ENCODE results near the gene BFAR.
"Not testable (repeated sequence)": the region's sequence is repeated elsewhere in the genome, so short reads cannot be mapped to it uniquely, and the experiment has no call there.

Gene BFAR

GRCh38 chr16:14627078-14627477 is 5.7 kb upstream of the BFAR start:
- TF ChIP-seq CTCF (conservative IDR thresholded peaks at IDR 0.05) (no peak), ZFX (IDR thresholded peaks at IDR 0.05) (no peak)
- H3K27ac ChIP-seq: no peak overlapping the region

DNA sequence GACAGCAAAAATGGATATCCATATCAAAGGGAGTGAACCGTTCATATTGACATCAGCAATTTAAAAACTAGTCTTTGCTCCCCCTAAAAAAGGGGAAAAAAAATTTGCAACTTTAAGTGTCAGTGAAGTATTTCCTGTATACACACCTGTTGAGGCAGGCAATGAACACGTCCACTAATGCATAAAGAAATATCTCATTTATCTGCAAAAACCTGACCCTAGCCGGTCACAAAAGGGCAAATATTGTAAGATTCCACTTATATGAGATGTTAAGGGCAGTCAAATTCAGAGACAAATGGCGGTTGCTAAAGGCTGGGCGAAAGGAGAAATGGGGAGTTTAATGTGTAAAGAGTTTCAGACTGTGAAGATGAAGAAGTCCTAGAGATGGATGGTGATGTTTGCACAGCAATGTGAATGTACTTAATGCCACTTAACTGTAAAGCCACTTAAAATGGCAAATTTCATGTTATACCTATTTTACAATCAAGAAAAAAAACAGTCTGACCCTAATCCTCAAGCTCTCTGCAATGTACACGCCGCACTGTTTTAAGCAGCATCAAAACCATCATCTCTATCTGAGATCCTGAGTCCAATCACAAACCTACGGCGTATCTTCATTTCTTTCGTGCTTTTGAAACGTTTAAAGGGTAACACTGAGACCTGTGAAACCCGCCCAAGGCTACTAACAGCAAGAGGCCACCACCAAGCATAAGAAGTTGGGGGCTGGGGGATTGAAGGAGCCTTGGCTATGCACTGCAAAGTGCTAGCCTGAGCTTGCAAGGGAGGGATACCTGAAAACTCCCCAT is 3.7 kb upstream of the BFAR start:
- TF ChIP-seq ZFX (IDR thresholded peaks at IDR 0.05): no peak
- TF ChIP-seq CTCF (conservative IDR thresholded peaks at IDR 0.05): no peak
- H3K27ac ChIP-seq: peak overlapping the region; percentile 92

- peak overlapping the region; percentile 92 for H3K27ac ChIP-seq
- TF ChIP-seq ZFX (IDR thresholded peaks at IDR 0.05) (no peak), CTCF (conservative IDR thresholded peaks at IDR 0.05) (no peak)
These were observed 3.2 kb upstream of the BFAR start for GRCh38 chr16:14629612-14629918.

GRCh38 chr16:14629919-14630619 is 2.7 kb upstream of the BFAR start, which contains the start of gene PARN:
PARN (minus strand) TSS chr16:14630260; CDS start chr16:14630125, 135 bp downstream.
- TF ChIP-seq CTCF (conservative IDR thresholded peaks at IDR 0.05) (no peak), ZFX (IDR thresholded peaks at IDR 0.05) (peak; percentile 93)
- peak within 1 kb of the TSS; percentile 92 for H3K27ac ChIP-seq

DNA sequence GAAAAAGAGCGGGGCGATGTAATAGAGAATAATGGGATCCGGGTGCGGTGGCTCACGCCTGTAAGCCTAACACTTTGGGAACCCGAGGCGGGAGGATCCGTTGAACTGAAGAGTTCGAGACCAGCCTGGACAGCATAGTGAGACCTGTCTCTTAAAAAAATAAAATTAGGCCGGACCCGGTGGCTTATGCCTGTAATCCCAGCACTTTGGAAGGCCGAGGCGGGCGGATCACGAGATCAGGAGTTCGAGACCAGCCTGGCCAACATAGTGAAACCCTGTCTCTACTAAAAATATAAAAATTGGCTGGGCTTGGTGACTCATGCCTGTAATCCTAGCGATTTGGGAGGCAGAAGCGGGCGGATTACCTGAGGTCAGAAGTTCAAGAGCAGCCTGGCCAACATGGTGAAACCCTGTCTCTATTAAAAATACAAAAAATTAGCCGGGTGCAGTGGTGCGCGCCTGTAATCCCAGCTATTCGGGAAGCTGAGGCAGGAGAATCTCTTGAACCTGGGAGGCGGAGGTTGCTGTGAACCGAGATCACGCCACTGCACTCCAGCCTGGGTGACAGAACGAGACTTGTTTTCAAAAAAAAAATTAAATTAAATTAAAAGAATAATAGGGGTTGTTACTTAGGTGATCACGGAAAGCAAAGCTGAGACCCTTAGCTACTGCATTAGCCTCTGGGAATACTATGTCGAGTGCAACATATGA is 2.0 kb upstream of the BFAR start:
- H3K27ac ChIP-seq: peak overlapping the region; percentile 92

DNA sequence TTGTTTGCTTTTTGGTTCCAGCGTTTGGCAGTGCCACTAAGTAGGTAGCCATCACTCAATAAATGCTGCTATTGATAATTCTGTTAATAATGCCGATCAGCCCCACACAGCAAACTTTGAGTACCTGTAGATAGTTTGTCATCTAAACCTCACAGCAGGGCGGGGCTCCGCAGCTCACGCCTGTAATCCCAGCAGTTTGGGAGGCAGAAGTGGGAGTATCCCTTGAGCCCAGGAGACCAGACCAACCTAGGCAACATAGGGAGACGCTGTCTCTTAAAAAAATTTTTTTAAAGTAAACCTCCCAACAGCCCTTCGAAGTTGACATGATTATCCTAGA is 1.6 kb downstream of the BFAR start:
- TF ChIP-seq CTCF (conservative IDR thresholded peaks at IDR 0.05) (no peak), ZFX (IDR thresholded peaks at IDR 0.05) (no peak)
- H3K27ac ChIP-seq: no peak overlapping the region; the same call in 1 of the 2 replicates

DNA sequence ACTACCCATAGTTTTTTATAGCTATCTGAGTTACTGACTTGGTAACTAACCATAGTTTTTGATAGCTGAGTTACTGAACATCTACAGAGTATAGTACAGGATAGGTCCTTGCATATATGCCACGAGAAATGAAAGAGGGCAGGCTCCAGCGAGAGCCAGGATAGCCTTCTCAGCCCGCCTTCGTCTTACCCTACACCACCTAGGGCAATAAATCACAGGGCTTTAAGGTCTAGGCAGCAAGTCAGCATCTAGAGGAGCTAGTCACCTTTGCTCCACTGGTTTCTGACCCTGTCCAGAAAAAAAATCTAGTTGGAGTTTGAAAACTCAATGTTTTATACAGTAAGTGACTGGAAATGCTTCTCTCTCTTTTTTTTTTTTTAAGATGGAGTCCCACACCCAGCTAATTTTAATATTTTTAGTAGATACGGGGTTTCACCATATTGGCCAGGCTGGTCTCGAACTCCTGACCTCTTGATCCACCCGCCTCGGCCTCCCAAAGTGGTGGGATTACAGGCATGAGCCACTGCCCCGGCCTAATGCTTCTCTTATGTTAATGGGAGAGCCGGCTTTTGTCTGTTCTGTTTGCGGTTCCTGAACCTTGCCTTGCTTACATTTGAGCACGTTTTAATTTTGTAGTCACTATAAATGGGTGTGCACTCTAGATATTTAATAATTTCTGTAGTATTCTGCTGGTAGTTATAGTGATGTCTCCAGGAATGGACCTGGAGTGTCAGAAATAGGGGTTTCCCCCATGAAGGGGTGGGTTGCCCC is 2.8 kb downstream of the BFAR start:
- H3K27ac ChIP-seq: no peak overlapping the region
- TF ChIP-seq ZFX (IDR thresholded peaks at IDR 0.05) (no peak), CTCF (conservative IDR thresholded peaks at IDR 0.05) (no peak)

- H3K27ac ChIP-seq: not testable (repeated sequence)
These were observed 3.6 kb downstream of the BFAR start for GRCh38 chr16:14636179-14636950.

GRCh38 chr16:14636951-14637240 is 4.1 kb downstream of the BFAR start:
- H3K27ac ChIP-seq: not testable (repeated sequence)
